Osteoblast (primary cell): ENCODE results near the gene CTH. TPM values are rescaled to one million over a fixed set of nuclear protein-coding genes. Genes with fewer than 3 reads are reported as not detected.

Experiments
- DNase-seq: peaks from one replicate; pipeline ENCODE4 v3.0.0; 2011; ENCODE audit warnings: low spot score, mixed read lengths; ENCODE audit not compliant: insufficient read length; ENCODE audit errors: missing footprints
- H2AFZ ChIP-seq: 2 replicates; pipeline ENCODE4 v1.6.0; 2011; ENCODE audit warnings: mild to moderate bottlenecking, low read length
- H3K27ac ChIP-seq: 2 replicates; pipeline ENCODE4 v1.5.1; 2011; ENCODE audit warnings: mild to moderate bottlenecking, low read depth, low read length, moderate library complexity
- H3K27me3 ChIP-seq: 2 replicates; pipeline ENCODE4 v1.6.0; 2012; ENCODE audit warnings: mild to moderate bottlenecking, control low read depth, inconsistent platforms, low read length, moderate library complexity; ENCODE audit not compliant: insufficient read depth
- H3K36me3 ChIP-seq: 2 replicates; pipeline ENCODE4 v1.5.1; 2011; ENCODE audit warnings: mild to moderate bottlenecking, low read length, control low read depth, moderate library complexity; ENCODE audit not compliant: insufficient read depth
- H3K4me1 ChIP-seq: 2 replicates; pipeline ENCODE4 v1.5.1; 2011; ENCODE audit warnings: mild to moderate bottlenecking, low read length, control low read depth, moderate library complexity; ENCODE audit not compliant: insufficient read depth
- H3K4me2 ChIP-seq: 2 replicates; pipeline ENCODE4 v1.6.0; 2011; ENCODE audit warnings: mild to moderate bottlenecking, low read length; ENCODE audit not compliant: insufficient read depth
- H3K4me3 ChIP-seq: fragments of 200-600 bp; sonication (generic); 3 replicates; pipeline ENCODE4 v1.5.1; 2012; ENCODE audit warnings: mild to moderate bottlenecking, low read length, inconsistent platforms; ENCODE audit not compliant: insufficient read depth
- H3K79me2 ChIP-seq: 2 replicates; pipeline ENCODE4 v1.6.0; 2012; ENCODE audit warnings: mild to moderate bottlenecking, low read length, control low read depth, inconsistent platforms; ENCODE audit not compliant: insufficient read depth
- H3K9me3 ChIP-seq: 2 replicates; pipeline ENCODE4 v1.5.1; 2011; ENCODE audit warnings: low read depth, low read length, control low read depth
- H4K20me1 ChIP-seq: 2 replicates; pipeline ENCODE4 v1.6.0; 2012; ENCODE audit warnings: mild to moderate bottlenecking, low read length, control low read depth; ENCODE audit not compliant: insufficient read depth
- total RNA-seq: library from RNA; depleted of rRNA; stranded (reverse); fragments of >200 nt; gene quantifications from 2 replicates; pipeline ENCODE4 v1.2.3, GENCODE V29; 2012
- TF ChIP-seq, protein P1 (sequence below): IDR thresholded peaks from 2 replicates; pipeline ENCODE4 v1.5.1; 2011; ENCODE audit warnings: mild to moderate bottlenecking, low read depth, low read length, moderate library complexity; ENCODE audit errors: extremely low read depth

Gene CTH
- total RNA-seq, 1 donor, result 11.2 TPM

DNA sequence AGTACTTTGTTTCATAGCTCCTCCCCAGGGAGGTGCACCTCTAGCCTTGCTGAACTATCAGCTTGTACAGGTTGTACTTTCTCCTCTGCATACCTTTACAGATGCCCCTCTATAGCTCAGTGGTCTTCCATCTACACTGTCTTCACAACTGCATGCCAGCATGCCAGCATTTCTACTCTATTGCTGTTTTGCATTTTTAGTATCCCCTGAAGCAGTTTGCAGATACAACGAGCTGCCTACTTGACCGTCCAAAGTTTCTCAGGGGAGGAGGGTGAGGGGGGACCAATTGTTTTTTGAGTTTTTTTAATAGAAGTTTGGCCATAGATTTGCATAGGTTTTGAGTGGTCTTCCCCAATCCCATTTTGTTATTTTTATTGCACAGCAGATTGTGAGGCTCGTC lies 27.6 kb upstream of the CTH start:
- Histone ChIP-seq H3K4me2 (no peak overlapping the region), H3K4me1 (no peaks in the 10 kb centered on the region), H3K9me3 (no peaks in the 10 kb centered on the region), H3K79me2 (no peaks in the 10 kb centered on the region), H3K36me3 (no peaks in the 10 kb centered on the region), H3K27me3 (no peaks in the 10 kb centered on the region), H3K4me3 (no peak overlapping the region), H3K27ac (no peak overlapping the region), H2AFZ (no peak overlapping the region), H4K20me1 (no peaks in the 10 kb centered on the region)
- TF ChIP-seq, protein P1, sequence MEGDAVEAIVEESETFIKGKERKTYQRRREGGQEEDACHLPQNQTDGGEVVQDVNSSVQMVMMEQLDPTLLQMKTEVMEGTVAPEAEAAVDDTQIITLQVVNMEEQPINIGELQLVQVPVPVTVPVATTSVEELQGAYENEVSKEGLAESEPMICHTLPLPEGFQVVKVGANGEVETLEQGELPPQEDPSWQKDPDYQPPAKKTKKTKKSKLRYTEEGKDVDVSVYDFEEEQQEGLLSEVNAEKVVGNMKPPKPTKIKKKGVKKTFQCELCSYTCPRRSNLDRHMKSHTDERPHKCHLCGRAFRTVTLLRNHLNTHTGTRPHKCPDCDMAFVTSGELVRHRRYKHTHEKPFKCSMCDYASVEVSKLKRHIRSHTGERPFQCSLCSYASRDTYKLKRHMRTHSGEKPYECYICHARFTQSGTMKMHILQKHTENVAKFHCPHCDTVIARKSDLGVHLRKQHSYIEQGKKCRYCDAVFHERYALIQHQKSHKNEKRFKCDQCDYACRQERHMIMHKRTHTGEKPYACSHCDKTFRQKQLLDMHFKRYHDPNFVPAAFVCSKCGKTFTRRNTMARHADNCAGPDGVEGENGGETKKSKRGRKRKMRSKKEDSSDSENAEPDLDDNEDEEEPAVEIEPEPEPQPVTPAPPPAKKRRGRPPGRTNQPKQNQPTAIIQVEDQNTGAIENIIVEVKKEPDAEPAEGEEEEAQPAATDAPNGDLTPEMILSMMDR, result no peak
- DNase-seq, result no peak

DNA sequence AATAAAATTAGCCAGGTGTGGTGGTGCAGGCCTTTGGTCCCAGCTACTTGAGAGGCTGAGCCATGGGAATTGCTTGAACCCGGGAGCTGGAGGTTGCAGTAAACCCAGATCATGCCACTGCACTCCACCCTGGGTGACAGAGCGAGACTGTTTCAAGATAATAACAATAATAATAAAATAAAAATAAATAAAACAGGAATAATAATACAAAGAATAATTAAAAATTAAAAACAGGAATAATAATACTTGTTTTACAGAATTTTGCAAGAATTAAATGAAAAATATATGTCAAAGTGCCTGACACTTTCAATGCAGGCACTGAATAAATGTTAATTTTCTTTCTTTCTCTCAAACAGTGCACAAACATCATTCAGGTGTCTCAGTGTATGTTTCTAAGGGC lies 26.5 kb upstream of the CTH start:
- no peaks in the 10 kb centered on the region for H4K20me1 ChIP-seq

DNA sequence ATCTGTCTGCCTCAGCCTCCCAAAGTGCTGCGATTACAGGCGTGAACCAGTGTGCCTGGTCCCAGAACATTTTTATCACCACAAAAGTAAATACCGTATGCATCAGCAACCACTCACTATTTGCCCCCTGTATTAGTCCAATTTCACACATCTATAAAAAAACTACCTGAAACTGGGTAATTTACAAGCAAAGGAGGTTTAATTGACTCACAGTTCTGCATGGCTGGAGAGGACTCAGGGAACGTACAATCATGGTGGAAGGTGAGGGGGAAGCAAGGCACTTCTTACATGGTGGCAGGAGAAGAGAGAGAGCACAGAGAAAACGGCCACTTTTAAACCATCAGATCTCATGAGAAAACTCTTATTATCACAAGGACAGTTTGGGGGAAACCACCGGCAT lies 25.6 kb upstream of the CTH start:
- TF ChIP-seq, protein P1, result no peak

More for the DNA sequence above, 26.5 kb upstream of the CTH start:
- H3K9me3 ChIP-seq, result no peaks in the 10 kb centered on the region
- DNase-seq, result no peak
- no peaks in the 10 kb centered on the region for H3K79me2 ChIP-seq
- H3K4me2 ChIP-seq, result no peak overlapping the region
- TF ChIP-seq, protein P1, result no peak
- H3K4me1 ChIP-seq, result no peaks in the 10 kb centered on the region
- no peaks in the 10 kb centered on the region for H3K36me3 ChIP-seq
- peaks cover 2% of the 10 kb centered on the region for H3K27me3 ChIP-seq
- H3K27ac ChIP-seq, result no peak overlapping the region
- no peak overlapping the region for H2AFZ ChIP-seq
- no peak overlapping the region for H3K4me3 ChIP-seq

DNA sequence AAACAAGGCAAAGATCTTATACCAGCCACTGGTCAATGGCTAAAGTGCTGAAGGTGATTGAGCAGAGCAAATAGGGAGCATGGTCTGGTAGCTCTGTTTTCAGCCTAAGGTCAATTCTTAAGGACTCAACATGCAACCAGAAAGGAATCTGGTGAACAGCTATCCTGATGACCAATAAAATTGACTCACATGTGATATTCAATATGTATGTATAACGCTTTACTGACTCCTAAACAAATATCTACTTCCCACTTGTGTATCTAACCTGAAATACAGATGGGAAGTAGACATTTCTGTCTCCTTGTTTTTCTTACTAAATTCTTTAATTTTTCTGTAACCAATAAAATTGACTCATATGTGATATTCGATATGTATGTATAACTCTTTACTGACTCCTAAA lies 24.9 kb upstream of the CTH start:
- no peaks in the 10 kb centered on the region for H3K79me2 ChIP-seq
- H3K4me1 ChIP-seq, result no peaks in the 10 kb centered on the region
- TF ChIP-seq, protein P1, result no peak
- no peaks in the 10 kb centered on the region for H4K20me1 ChIP-seq
- no peak for DNase-seq
- no peak overlapping the region for H3K4me2 ChIP-seq
- H3K9me3 ChIP-seq, result no peaks in the 10 kb centered on the region
- no peak overlapping the region for H3K4me3 ChIP-seq
- H3K27ac ChIP-seq, result no peak overlapping the region
- no peak overlapping the region for H2AFZ ChIP-seq
- H3K36me3 ChIP-seq, result no peaks in the 10 kb centered on the region
- peaks cover 2% of the 10 kb centered on the region for H3K27me3 ChIP-seq

More for the DNA sequence above, 25.6 kb upstream of the CTH start:
- Histone ChIP-seq H3K36me3 (no peaks in the 10 kb centered on the region), H3K4me2 (no peak overlapping the region), H3K9me3 (no peaks in the 10 kb centered on the region), H3K27me3 (peaks cover 2% of the 10 kb centered on the region), H4K20me1 (no peaks in the 10 kb centered on the region), H3K27ac (no peak overlapping the region), H2AFZ (no peak overlapping the region), H3K4me1 (no peaks in the 10 kb centered on the region), H3K79me2 (no peaks in the 10 kb centered on the region), H3K4me3 (no peak overlapping the region)
- no peak for DNase-seq
